Measurements from ENCODE around the gene SH3BP4.

SH3BP4 gene

GRCh38 chr2:234949762-234950434 lies 1.9 kb upstream of the SH3BP4 start:
- DNase-seq: no peak

GRCh38 chr2:234950435-234950729 lies 1.4 kb upstream of the SH3BP4 start:
- no peak for DNase-seq

- no peak for DNase-seq
These were observed 820 bp upstream of the SH3BP4 start for GRCh38 chr2:234950730-234951663.

- DNase-seq: no peak
These were observed 676 bp downstream of the SH3BP4 start for GRCh38 chr2:234952270-234953115.

GRCh38 chr2:234953116-234954031 lies 1.6 kb downstream of the SH3BP4 start:
- DNase-seq: no peak

GRCh38 chr2:234954551-234954992 lies 2.8 kb downstream of the SH3BP4 start:
- DNase-seq: no peak

- DNase-seq: no peak
These were observed 3.3 kb downstream of the SH3BP4 start for GRCh38 chr2:234955091-234955591.

GRCh38 chr2:234955971-234956509 lies 4.2 kb downstream of the SH3BP4 start:
- DNase-seq: no peak

GRCh38 chr2:234957834-234958135 lies 6.0 kb downstream of the SH3BP4 start:
- no peak for DNase-seq

GRCh38 chr2:234958311-234958710 lies 6.5 kb downstream of the SH3BP4 start:
- no peak for DNase-seq

GRCh38 chr2:234958746-234959395 lies 7.1 kb downstream of the SH3BP4 start:
- DNase-seq: no peak

- no peak for DNase-seq
These were observed 8.6 kb downstream of the SH3BP4 start for GRCh38 chr2:234960175-234961088.

GRCh38 chr2:234961784-234962183 lies 10.0 kb downstream of the SH3BP4 start:
- no peak for DNase-seq

- no peak for DNase-seq
These were observed 12.2 kb downstream of the SH3BP4 start for GRCh38 chr2:234963773-234964615.

GRCh38 chr2:234964631-234965461 lies 13.0 kb downstream of the SH3BP4 start:
- no peak for DNase-seq

- no peak for DNase-seq
These were observed 14.5 kb downstream of the SH3BP4 start for GRCh38 chr2:234966340-234966739.

GRCh38 chr2:234967201-234967869 lies 15.5 kb downstream of the SH3BP4 start:
- no peak for DNase-seq

GRCh38 chr2:234967870-234968208 lies 16.0 kb downstream of the SH3BP4 start:
- no peak for DNase-seq

Data from activated CD8-positive, alpha-beta memory T cell treated with anti-CD3 and anti-CD28 coated beads, Interleukin-2, amount 50 U/mL, for 4 hours (primary cell).